CD4-positive, alpha-beta T cell treated with Interleukin-17A for 1 hour (primary cell): ENCODE results near the gene ZNF398.

Experiments used
- DNase-seq: peaks from one replicate; pipeline ENCODE4 v3.0.0-alpha.2; 2020

ZNF398 gene

GRCh38 chr7:149153346-149153745 lies 6.1 kb downstream of the ZNF398 start:
- no peak for DNase-seq

GRCh38 chr7:149154056-149154455 lies 6.8 kb downstream of the ZNF398 start:
- DNase-seq = no peak

GRCh38 chr7:149156898-149157297 lies 9.6 kb downstream of the ZNF398 start:
- DNase-seq = no peak

GRCh38 chr7:149161241-149161848 lies 14.1 kb downstream of the ZNF398 start:
- DNase-seq = no peak

- no peak for DNase-seq
Observed at GRCh38 chr7:149166142-149166541, 18.9 kb downstream of the ZNF398 start.

GRCh38 chr7:149166630-149167352 lies 19.5 kb downstream of the ZNF398 start:
- no peak for DNase-seq

GRCh38 chr7:149171892-149172533 lies 24.8 kb downstream of the ZNF398 start:
- no peak for DNase-seq

GRCh38 chr7:149172534-149172920 lies 25.3 kb downstream of the ZNF398 start:
- no peak for DNase-seq

GRCh38 chr7:149175150-149175549 lies 27.9 kb downstream of the ZNF398 start:
- DNase-seq = no peak

- no peak for DNase-seq
Observed at GRCh38 chr7:149179241-149179640, 32.0 kb downstream of the ZNF398 start.

GRCh38 chr7:149180722-149181449 lies 33.6 kb downstream of the ZNF398 start:
- DNase-seq = no peak

- DNase-seq = no peak
Observed at GRCh38 chr7:149181450-149181790, 34.2 kb downstream of the ZNF398 start.

GRCh38 chr7:149184274-149184673 lies 37.0 kb downstream of the ZNF398 start:
- no peak for DNase-seq

- no peak for DNase-seq
Observed at GRCh38 chr7:149188213-149188612, 41.0 kb downstream of the ZNF398 start.

- no peak for DNase-seq
Observed at GRCh38 chr7:149188637-149189259, 41.5 kb downstream of the ZNF398 start.

- no peak for DNase-seq
Observed at GRCh38 chr7:149191851-149192250, 44.6 kb downstream of the ZNF398 start.

GRCh38 chr7:149194799-149195179 lies 47.5 kb downstream of the ZNF398 start:
- no peak for DNase-seq

GRCh38 chr7:149195180-149196150 lies 48.2 kb downstream of the ZNF398 start, which contains the start of gene ZNF282:
Gene ZNF282 (plus strand): TSS chr7:149195546. CDS start chr7:149195590, 44 bp downstream.
- peak; percentile 64 for DNase-seq

- no peak for DNase-seq
Observed at GRCh38 chr7:149196151-149196704, 49.0 kb downstream of the ZNF398 start.

- peak; percentile 1 for DNase-seq
Observed at GRCh38 chr7:149196705-149197171, 49.5 kb downstream of the ZNF398 start.

- DNase-seq = no peak
Observed at GRCh38 chr7:149197675-149198074, 50.4 kb downstream of the ZNF398 start.
